Astrocyte (in vitro differentiated cells and primary cell): ENCODE measurements around the gene EPN3. TPM values are rescaled to one million over a fixed set of nuclear protein-coding genes. Genes with fewer than 3 reads are reported as not detected.
A peak's percentile ranks its signal among the peaks of the same experiment; 100 is the strongest.

Experiments
- DNase-seq: peaks from one replicate; pipeline ENCODE4 v3.0.0-alpha.2; 2010; ENCODE audit warnings: low read depth
- FAIRE-seq: peaks from 2 replicates; lab custom pipeline; 2011; peaks lifted over from hg19 to GRCh38; lab: Jason Lieb, UNC
- H2AFZ ChIP-seq: 2 replicates; pipeline ENCODE4 v1.6.0; 2012; ENCODE audit warnings: low read depth, low read length, inconsistent platforms
- H3K27ac ChIP-seq: 2 replicates; pipeline ENCODE4 v1.5.1; 2011; ENCODE audit warnings: low read depth, low read length, inconsistent platforms
- H3K27me3 ChIP-seq: 2 replicates; pipeline ENCODE4 v1.6.0; 2011; ENCODE audit warnings: low read length, inconsistent platforms; ENCODE audit not compliant: insufficient read depth
- H3K36me3 ChIP-seq: 2 replicates; pipeline ENCODE4 v1.5.1; 2011; ENCODE audit warnings: low read length, inconsistent platforms; ENCODE audit not compliant: insufficient read depth
- H3K4me1 ChIP-seq: 2 replicates; pipeline ENCODE4 v1.5.1; 2011; ENCODE audit warnings: low read length, inconsistent platforms; ENCODE audit not compliant: insufficient read depth
- H3K4me2 ChIP-seq: 2 replicates; pipeline ENCODE4 v1.6.0; 2012; ENCODE audit warnings: low read length, inconsistent platforms
- H3K4me3 ChIP-seq: 2 replicates; pipeline ENCODE4 v1.5.1; 2011; ENCODE audit warnings: low read depth, mild to moderate bottlenecking, low read length, inconsistent platforms; ENCODE audit not compliant: insufficient read depth
- H3K79me2 ChIP-seq: 2 replicates; pipeline ENCODE4 v1.6.0; 2012; ENCODE audit warnings: mild to moderate bottlenecking, low read length, inconsistent platforms; ENCODE audit not compliant: insufficient read depth
- H3K9ac ChIP-seq: 2 replicates; pipeline ENCODE4 v1.6.0; 2012; ENCODE audit warnings: mild to moderate bottlenecking, low read length, inconsistent platforms
- H3K9me3 ChIP-seq: 2 replicates; pipeline ENCODE4 v1.5.1; 2012; ENCODE audit warnings: low read depth, mild to moderate bottlenecking, low read length, inconsistent platforms; ENCODE audit not compliant: insufficient read depth
- H4K20me1 ChIP-seq: 2 replicates; pipeline ENCODE4 v1.6.0; 2012; ENCODE audit warnings: low read length, inconsistent platforms; ENCODE audit not compliant: insufficient read depth
- H3K27ac Mint-ChIP-seq: one replicate; pipeline ENCODE4 v1.8.0; 2021; ENCODE audit warnings: mild to moderate bottlenecking, mixed read lengths; ENCODE audit not compliant: unreplicated experiment
- H3K27me3 Mint-ChIP-seq: one replicate; pipeline ENCODE4 v1.8.0; 2021; ENCODE audit warnings: low read depth, mixed read lengths; ENCODE audit not compliant: unreplicated experiment
- H3K36me3 Mint-ChIP-seq: one replicate; pipeline ENCODE4 v1.8.0; 2021; ENCODE audit warnings: low read depth, mixed read lengths; ENCODE audit not compliant: unreplicated experiment
- H3K4me1 Mint-ChIP-seq: one replicate; pipeline ENCODE4 v1.8.0; 2021; ENCODE audit warnings: low read depth, mixed read lengths; ENCODE audit not compliant: unreplicated experiment
- H3K4me3 Mint-ChIP-seq: one replicate; pipeline ENCODE4 v1.8.0; 2021; ENCODE audit warnings: mild to moderate bottlenecking, moderate library complexity, mixed read lengths; ENCODE audit not compliant: unreplicated experiment
- H3K9me3 Mint-ChIP-seq: one replicate; pipeline ENCODE4 v1.8.0; 2021; ENCODE audit warnings: mild to moderate bottlenecking, mixed read lengths; ENCODE audit not compliant: unreplicated experiment
- EZH2 ChIP-seq: IDR thresholded peaks from 2 replicates; pipeline ENCODE4 v1.6.1; 2012; ENCODE audit warnings: mild to moderate bottlenecking, low read length, inconsistent platforms; ENCODE audit not compliant: insufficient read depth
- total RNA-seq: library from RNA; stranded (reverse); gene quantifications from 2 replicates; pipeline ENCODE4 v1.2.1, GENCODE V29; 2021
- TF ChIP-seq, protein P1 (sequence below): IDR thresholded peaks from 2 replicates; pipeline ENCODE4 v1.5.1; 2011; ENCODE audit warnings: low read depth, mild to moderate bottlenecking, inconsistent platforms, low read length, moderate library complexity; ENCODE audit not compliant: insufficient read depth

The EPN3 gene
- total RNA-seq, 1 donor from 2014 or later, result 1.7 TPM

DNA sequence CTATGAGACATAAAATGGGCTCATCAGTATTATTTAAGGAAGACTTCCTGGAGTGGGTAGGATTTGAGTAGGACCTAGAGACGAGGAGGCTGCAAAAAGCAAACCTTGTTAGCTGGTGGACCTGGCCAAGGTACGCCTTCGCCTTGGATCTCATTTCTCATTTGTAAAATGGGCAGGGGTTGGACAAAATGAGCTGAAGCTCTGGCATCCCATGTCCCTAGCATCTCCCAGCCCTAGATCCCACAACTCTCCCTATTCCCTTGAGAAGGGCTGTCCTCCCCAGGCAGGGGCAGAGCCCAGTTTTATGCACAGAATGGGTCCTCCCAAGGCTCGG is 14.1 kb downstream of the EPN3 start:
- TF ChIP-seq, protein P1, sequence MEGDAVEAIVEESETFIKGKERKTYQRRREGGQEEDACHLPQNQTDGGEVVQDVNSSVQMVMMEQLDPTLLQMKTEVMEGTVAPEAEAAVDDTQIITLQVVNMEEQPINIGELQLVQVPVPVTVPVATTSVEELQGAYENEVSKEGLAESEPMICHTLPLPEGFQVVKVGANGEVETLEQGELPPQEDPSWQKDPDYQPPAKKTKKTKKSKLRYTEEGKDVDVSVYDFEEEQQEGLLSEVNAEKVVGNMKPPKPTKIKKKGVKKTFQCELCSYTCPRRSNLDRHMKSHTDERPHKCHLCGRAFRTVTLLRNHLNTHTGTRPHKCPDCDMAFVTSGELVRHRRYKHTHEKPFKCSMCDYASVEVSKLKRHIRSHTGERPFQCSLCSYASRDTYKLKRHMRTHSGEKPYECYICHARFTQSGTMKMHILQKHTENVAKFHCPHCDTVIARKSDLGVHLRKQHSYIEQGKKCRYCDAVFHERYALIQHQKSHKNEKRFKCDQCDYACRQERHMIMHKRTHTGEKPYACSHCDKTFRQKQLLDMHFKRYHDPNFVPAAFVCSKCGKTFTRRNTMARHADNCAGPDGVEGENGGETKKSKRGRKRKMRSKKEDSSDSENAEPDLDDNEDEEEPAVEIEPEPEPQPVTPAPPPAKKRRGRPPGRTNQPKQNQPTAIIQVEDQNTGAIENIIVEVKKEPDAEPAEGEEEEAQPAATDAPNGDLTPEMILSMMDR, result no peak
- TF ChIP-seq EZH2, result no peak
- Histone ChIP-seq H3K27ac (no peak overlapping the region), H4K20me1 (peaks cover 7% of the 10 kb centered on the region), H3K4me1 (peaks cover 20% of the 10 kb centered on the region), H3K27me3 (no peaks in the 10 kb centered on the region), H3K9me3 (no peaks in the 10 kb centered on the region), H3K36me3 (no peaks in the 10 kb centered on the region), H3K4me3 (peak overlapping the region; percentile 68), H3K79me2 (peaks cover 4% of the 10 kb centered on the region), H2AFZ (no peak overlapping the region), H3K4me2 (peak overlapping the region; percentile 97), H3K9ac (peak overlapping the region; percentile 84)
- Mint-ChIP-seq H3K36me3 (peaks cover 4% of the 10 kb centered on the region), H3K4me1 (peaks cover 7% of the 10 kb centered on the region), H3K9me3 (peaks cover 5% of the 10 kb centered on the region), H3K4me3 (peak overlapping the region; percentile 58), H3K27ac (no peak overlapping the region), H3K27me3 (peaks cover 25% of the 10 kb centered on the region)
- DNase-seq (no peak), FAIRE-seq (no peak)

DNA sequence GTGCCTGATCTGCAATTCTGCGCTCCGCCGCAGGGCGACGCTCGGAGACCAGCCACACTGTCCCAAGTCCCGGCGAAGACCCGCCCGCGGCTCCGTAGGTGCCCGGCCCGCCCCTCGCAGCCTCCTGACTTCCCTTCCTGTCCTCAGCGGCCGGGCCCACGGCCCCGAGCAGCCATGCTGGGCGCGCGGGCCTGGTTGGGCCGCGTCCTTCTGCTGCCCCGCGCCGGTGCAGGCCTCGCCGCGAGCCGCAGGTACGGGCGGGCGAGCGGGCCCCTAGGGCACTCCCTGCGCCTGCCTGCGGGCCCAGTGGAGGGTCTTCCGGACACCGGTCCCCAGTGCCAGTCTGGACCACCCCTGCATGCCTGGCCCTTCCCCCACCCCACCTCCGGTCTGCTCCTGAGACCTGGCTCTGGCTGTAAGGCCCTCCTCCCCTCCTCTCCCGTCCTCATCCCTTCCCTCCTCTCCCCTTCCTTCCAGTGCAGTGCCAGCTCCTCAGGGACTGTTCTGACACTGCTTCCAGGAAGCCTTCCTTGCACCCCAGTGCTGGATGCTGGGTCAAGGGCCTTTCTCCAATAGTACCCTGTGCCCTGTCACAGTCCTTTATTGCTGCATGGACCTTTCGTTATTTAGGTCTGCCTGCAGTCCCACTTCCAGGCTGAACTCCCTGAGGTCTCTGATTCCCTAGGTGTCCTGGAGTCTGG is 14.7 kb downstream of the EPN3 start, which contains the start of gene SPATA20:
TSS of gene SPATA20 (plus strand) at position 140 of the 701 bp plus-strand sequence. CDS start at position 175, 35 bp downstream.
- Mint-ChIP-seq H3K27me3 (peaks cover 25% of the 10 kb centered on the region), H3K4me1 (peaks cover 7% of the 10 kb centered on the region), H3K4me3 (peak within 1 kb of the TSS; percentile 83), H3K36me3 (peaks cover 4% of the 10 kb centered on the region), H3K9me3 (peaks cover 5% of the 10 kb centered on the region), H3K27ac (no peak within 1 kb of the TSS)
- H3K79me2 ChIP-seq, result peaks cover 4% of the 10 kb centered on the region
- peak within 1 kb of the TSS; percentile 97 for H3K4me2 ChIP-seq
- H3K9me3 ChIP-seq, result no peaks in the 10 kb centered on the region
- no peaks in the 10 kb centered on the region for H3K27me3 ChIP-seq
- peaks cover 17% of the 10 kb centered on the region for H3K4me1 ChIP-seq
- H4K20me1 ChIP-seq, result peaks cover 8% of the 10 kb centered on the region
- peak within 1 kb of the TSS; percentile 68 for H3K4me3 ChIP-seq
- H3K27ac ChIP-seq, result peak within 1 kb of the TSS; percentile 61
- TF ChIP-seq, protein P1, result peak; percentile 86
- TF ChIP-seq EZH2, result no peak
- FAIRE-seq (no peak), DNase-seq (peak; percentile 67)
- H2AFZ ChIP-seq, result peak within 1 kb of the TSS; percentile 59
- no peaks in the 10 kb centered on the region for H3K36me3 ChIP-seq
- H3K9ac ChIP-seq, result peak within 1 kb of the TSS; percentile 84

DNA sequence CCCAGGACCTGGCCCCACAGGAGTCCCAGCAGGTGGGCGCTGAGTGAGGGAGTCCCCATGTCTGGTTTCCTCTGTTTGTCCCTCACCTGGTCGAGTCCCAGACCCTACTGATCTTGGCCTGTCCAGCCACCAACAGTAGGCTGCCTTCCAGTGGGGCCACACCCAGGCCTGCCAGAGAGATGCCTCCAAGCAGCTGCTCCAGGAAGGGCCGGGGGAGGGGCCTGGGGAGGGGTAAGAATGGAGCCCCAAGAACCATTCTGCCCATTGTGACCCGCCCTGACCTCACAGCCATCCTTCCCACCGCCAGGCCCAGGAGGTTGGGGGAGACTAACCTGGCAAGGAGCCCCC is 15.2 kb downstream of the EPN3 start:
- Mint-ChIP-seq H3K27me3 (peaks cover 25% of the 10 kb centered on the region), H3K4me3 (peak overlapping the region; percentile 83), H3K27ac (no peak overlapping the region), H3K4me1 (peaks cover 2% of the 10 kb centered on the region), H3K36me3 (peaks cover 4% of the 10 kb centered on the region), H3K9me3 (peaks cover 5% of the 10 kb centered on the region)
- Histone ChIP-seq H3K27ac (no peak overlapping the region), H3K27me3 (no peaks in the 10 kb centered on the region), H3K4me1 (peaks cover 12% of the 10 kb centered on the region), H3K9ac (peak overlapping the region; percentile 84), H3K4me3 (peak overlapping the region; percentile 68), H2AFZ (no peak overlapping the region), H4K20me1 (peaks cover 8% of the 10 kb centered on the region), H3K79me2 (peaks cover 4% of the 10 kb centered on the region), H3K4me2 (peak overlapping the region; percentile 97), H3K9me3 (no peaks in the 10 kb centered on the region), H3K36me3 (no peaks in the 10 kb centered on the region)
- DNase-seq, result no peak
- no peak for FAIRE-seq
- TF ChIP-seq EZH2, result no peak
- TF ChIP-seq, protein P1, result no peak
